ENCODE data around the gene CCNA2.
A peak's percentile ranks its signal among the peaks of the same experiment; 100 is the strongest.

The CCNA2 gene

DNA sequence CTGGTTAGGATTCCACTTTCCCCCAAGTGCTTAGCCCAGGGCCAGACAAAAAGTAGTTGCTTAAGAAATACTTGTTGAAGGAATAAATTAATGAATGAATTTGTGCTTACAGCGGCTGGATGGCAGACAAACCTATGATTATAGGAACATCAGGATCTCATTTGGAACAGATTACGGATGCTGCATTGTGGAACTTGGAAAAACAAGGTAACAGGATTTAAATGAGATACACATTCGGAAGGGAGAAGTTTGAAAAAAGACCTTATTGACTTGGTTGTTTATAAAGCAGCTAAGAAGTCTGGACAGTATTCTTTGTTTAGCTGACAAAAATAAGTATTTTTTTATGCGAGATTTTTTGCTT is 22.0 kb downstream of the CCNA2 start:
- no peak for ATAC-seq
- no peak for DNase-seq

DNA sequence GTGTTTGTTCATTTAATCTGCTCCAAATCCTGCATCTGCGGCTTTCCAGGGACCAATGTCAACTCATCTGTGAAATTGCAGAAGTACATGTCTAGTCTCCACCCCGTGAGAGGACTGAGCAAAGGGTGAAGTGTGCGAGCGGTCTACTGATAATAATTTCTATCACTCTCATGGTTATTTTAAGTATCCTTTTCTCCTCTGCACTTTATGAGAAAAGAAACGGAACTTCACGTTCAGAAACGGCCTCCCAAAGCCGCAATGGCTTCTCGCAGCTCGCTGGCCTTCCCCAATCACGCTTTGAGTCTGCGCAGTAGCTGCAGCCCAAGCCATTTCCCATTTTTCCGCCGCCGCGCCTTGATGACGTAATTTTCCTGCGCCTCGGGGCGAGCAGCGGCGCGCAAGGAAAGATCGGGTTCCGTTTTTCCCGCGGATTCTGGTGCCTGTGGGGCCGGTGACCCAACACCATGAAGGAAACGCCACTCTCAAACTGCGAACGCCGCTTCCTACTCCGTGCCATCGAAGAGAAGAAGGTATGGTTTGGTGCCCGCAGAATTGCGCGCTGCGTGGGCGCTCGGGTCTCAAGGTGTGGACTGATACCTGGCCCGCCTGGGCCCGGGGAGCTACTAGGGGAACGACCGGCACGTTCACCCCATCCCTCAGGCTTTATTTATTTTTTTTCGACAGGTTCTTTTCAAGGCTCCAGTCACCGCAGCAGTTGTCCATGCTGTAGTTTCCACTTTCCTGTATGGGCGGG is 22.5 kb downstream of the CCNA2 start, which contains the start of gene EXOSC9:
Gene EXOSC9 (plus strand): TSS at position 363 of the 754 bp plus-strand sequence. CDS start 102 bp downstream, at position 465.
- peak; percentile 77 for ATAC-seq
- DNase-seq: peak; percentile 97

DNA sequence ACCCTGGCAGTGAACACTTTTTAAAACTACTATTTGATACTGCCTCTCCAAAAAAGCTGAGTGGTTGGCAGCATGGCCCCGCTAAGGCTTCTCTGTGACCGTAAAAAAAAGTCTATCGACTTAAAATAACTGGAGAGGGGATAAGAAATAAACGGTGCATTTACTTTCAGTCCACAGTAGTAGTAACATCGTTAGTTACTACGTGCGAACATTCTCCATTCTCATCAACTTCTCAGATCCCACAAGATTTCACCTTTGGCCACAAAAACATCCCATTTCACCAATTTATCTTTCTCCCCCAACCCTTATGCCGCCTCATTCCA is 23.1 kb downstream of the CCNA2 start:
- DNase-seq (no peak), ATAC-seq (no peak)

DNA sequence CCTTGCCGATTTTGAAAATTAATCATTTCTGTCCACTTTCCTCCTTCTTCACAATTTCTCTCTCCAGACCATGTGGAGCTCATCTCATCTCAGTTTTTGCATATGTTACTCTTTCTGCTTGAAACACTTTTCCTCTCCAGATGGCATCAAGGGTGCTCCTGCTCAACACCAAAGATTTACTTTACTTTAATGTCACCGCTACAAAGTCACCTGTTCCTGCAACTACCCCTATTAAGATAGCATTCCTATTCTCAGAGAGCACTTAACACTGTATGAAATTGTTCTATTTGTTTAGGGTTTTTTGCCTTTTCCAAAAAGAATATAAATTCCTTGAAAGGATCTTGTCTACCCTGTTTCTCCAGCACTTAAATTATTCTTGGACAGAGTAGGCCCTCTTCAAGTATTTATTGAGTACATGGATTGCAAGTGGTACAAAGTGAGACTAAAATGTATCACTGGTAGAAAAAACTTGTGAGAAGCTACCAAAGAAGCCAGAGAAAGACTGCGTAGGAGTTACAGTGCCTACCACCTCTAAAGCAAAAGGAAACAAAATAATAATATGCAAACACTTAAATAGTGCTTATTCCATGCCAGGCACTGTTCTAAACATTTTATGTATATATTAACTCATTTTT is 23.7 kb downstream of the CCNA2 start:
- ATAC-seq: no peak
- no peak for DNase-seq

DNA sequence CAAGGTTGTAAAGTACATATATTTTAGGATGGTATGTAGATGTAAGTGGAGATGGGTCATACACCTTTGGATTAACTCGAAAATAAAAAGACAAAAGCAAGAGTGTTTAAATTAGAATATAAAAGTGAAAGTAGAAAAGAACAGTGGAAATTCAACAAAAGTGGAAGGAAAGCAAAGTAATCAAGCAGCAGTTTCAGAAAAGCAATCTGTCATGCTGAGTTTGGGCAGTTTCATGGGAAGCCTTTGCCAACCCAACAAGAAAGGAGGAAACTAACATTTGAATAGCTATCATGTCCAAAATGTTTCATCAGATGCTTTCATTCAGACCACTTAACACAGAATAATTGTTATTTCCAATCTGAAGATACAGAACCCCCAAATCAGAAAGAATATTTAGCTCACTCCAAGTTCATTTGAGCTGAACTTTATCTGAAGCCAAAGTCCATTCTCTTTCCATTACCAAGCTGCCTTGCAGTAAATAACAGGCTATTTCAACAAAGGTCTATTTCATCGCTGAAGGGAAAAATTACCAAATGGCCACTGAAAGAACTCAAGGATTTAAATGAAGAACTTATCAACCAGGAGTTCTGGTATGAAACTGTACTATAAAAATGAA is 24.4 kb downstream of the CCNA2 start:
- no peak for DNase-seq
- ATAC-seq: no peak

DNA sequence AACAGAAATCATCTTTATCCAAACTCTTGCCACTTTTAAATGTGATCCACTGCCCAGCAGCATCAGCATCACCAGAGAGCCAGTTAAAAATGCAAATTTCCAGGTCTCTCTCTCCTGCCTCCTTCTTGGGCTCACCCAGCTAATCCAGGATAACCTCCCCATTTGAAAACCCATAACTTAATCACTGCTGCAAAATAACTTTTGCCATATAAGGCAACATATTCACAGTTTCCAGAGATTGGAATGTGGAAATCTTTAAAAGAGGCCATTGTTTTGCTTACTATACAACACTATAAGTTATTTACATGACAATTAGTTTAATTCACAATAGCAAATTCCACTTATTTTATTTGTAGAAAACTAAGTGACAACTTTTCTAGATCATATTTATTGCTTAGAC is 27.4 kb downstream of the CCNA2 start:
- ATAC-seq: no peak
- no peak for DNase-seq

DNA sequence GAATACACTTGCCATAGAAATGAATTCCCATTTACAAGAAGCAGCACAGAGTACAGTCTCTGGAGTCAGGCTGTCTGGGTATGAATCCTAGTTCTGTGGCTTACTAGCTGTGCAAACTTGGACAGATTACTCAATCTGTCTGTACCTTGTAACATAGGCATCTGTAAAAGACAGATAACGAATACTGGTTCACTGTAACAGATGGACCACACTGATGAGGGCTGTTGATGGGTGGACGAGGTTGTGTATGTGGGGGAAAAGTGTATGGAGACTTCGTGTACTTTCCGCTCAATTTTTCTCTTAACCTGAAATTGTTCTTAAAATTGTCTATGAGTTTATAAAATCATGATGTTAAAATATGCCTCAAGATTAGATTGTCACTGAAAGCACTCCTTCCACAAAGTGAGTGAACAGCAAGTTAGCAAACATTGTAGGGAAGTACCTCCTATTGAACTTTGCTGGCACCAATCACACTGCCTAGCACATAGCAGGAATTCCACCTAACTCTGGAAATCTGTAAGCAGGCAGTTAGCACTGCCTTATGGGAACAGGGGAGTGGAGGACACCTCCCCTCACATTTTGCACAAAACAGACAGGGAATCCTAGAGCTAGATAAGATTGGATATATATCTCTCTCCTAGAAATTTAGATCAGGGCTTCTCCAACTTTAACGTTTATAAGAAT is 29.0 kb downstream of the CCNA2 start:
- no peak for ATAC-seq
- no peak for DNase-seq

DNA sequence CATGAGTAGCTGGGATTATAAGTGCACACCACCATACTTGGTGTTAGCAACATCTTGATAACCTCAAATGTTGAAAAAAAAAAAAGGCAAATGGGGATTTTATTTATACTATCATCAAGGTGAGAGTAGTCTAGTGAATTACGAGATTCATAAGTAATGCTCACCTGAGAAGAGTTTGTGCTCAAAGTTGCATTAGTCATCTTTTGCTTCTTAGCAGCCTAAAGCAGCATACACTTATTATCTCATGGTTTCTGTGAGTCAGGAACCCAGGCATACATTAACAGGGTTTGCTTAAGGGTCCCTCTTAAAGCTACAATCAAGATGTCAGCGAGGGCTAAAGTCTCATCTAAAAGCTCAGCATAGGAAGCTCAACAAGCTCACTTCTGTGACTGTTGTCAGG is 30.7 kb downstream of the CCNA2 start:
- DNase-seq (no peak), ATAC-seq (peak; percentile 20)

DNA sequence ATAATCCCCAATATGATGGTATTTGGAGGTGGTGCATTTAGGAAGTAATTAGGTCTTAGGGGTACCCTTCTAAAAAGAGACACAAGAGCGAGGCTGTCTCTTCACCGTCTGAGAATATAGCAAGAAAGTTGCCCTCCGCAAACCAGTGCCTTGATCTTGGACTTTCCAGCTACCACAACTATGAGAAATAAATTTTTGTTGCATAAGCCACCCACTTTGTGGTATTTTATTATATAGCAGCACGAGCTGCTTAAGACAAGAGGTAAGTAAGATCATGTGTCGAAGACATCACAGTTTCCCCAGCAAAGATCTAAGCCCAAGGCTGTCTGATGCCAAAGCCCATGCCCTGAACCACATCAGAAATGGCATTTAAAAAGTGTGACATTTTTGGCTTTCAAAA is 32.2 kb downstream of the CCNA2 start:
- no peak for ATAC-seq
- DNase-seq: no peak

DNA sequence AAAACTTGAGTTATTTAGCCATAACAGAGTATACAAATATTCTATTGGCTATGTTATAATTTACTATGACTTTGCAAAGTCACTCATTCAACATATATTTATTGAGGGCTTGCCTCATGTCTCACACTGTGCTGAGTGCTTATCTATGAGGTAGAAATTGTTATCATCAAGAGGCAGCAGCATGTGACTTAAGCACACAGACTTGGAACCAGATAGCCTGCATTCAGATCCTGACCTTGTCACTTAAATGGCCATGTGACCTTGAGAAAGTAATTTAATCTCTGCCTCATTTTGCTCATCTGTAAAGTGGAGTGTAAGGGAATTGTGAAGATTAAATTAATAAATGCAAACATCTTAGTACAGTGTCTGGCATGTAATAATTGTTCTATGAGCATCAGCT is 32.7 kb downstream of the CCNA2 start:
- DNase-seq: no peak

DNA sequence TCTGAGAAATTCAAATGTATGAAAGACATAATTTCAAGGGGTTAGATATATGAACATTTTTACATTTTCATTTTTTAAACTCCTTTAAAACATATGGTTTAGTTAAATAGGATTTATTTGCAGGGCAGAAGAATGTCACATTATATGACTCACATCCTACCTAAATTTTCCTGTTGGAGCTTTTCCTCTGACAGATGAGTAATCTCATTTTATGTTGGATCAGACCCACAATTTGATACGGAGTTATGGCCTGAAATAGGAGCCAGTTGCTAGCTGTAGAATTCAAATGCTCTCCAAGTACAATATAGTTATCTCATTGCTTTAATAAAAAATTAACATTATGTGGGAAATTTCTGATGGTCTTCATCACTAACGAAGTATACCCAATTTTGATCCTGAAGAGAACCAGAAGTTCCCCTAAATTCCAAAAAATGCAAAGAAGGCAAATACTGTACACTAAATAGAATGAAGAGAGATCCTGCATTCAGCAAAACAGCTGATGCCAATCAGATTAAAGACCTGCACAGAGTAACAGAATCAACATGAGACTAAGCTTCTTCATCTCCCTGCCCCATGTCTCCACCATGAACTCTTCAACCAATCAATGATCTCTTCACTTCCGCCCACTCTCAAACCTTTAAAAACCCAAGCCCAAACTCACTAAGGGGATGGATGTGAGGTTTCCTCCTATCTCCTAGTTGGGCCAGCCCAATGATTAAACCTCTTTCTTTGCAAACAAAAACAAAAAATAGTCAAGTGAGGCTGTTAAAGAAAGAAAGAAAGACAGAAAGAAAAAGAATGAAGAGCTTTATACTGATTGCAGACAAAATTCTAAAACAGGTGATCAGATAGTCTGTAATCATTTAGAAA is 33.5 kb downstream of the CCNA2 start:
- no peak for DNase-seq
- ATAC-seq: no peak

More for the DNA sequence above, 32.7 kb downstream of the CCNA2 start:
- no peak for ATAC-seq

DNA sequence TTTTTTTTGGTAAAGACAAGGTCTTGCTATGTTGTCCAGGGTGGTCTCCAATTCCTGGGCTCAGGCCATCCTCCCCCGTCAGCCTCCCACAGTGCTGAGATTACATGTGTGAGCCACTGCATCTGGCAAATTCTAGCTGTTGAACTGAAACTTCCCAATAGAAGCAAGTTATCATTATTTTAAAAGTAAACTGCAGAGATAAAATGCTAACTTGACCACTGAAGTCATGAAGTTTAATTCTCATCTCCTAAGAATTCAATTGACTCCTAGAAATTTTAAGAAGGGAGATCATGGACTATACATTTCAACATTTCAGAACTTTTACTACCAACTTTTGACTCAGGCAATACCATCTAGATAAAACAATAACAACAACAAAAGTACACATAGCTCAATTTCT is 34.2 kb downstream of the CCNA2 start:
- DNase-seq (no peak), ATAC-seq (no peak)

DNA sequence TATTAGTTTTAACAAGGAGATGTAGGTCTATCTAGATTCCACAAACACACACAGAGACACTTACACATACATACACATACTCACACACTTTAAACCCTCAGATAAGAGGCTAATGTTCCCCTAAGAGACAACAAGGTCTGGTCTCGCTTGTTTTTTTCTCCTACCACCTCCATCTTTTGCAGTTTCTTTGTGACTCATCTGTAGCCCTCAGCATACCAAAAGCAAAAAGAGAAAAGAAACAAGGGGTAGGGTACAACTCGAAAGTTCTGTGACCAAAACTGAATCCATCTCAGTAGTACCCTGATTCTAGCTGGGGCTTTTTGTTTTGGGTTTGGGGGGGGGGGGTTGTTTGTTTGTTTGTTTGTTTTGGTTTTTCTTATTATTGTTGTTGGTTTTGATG is 34.8 kb downstream of the CCNA2 start:
- DNase-seq (no peak), ATAC-seq (no peak)

DNA sequence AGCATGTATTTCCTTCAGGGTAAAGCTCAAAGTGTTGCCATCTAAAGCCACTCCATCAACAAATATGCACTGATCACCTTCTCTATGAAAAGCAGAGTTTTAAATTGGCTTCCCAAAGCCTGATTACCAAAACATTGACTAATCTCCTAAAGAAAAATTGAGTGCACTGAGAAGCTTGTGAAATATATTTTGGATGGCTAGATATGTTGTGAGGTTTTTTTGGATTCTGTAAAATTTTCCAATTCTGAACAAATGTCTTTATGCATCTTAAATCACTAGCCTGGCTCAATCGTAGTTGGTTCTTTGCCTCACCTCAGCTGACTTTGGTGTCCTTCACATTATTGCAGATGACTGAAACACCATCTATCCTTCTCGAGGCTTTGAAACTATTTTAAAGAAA is 37.5 kb downstream of the CCNA2 start:
- DNase-seq: no peak
- no peak for ATAC-seq

DNA sequence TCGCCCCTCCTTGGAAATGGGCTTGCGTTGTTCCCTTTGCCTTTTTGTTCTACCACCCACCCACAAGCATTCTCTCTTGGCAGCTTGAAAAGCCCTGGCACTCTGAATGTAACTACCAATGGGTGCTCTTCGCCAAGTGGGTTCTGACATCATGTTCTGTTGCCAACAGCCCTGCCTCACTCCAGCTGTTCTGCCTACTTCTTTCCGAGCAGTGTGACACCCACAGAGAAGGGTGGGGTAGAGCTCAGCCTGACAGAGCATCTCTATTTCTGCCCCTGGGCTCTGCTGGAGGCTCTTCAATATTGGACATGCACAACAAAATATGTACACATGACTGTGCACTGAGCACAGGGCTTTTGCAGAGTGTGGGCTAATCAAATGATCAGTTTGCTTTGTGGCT is 38.2 kb downstream of the CCNA2 start:
- no peak for DNase-seq
- ATAC-seq: peak; percentile 19

DNA sequence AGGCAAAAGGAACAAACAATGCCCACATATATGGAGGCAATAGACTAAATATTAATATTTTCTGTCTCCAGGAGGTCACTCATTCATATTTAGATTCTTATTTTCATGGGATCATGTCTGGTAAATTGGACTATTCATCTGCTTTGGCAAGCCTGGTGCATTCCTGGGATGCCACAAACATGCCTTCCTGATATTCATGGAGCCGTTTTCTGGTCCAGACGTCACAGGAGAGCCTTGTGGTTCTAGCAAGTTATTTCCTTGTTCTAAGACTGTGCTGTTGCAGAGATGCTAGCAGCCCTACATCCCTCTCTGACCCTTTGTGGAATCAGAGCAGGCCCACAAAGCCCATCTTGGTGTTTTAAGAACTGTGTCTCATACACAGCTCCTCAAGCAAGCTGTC is 38.7 kb downstream of the CCNA2 start:
- ATAC-seq (no peak), DNase-seq (no peak)

DNA sequence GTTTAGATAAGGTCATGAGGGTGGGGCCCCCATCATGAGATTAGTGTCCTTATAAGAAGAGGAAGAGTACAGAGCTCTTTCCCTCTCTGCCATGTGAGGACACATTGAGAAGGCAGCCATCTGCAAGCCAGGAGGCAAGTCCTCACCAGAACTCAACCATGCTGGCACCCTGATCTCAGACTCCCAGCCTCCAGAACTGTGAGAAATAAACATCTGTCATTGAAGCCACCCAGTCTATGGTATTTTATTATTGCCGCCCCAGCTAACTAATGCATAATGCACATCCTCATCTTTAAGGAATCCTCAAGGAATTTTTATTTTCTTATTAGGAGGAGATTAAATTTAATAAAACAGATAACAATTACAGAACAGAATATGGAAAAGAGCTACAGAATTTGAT is 39.3 kb downstream of the CCNA2 start:
- ATAC-seq (no peak), DNase-seq (no peak)

DNA sequence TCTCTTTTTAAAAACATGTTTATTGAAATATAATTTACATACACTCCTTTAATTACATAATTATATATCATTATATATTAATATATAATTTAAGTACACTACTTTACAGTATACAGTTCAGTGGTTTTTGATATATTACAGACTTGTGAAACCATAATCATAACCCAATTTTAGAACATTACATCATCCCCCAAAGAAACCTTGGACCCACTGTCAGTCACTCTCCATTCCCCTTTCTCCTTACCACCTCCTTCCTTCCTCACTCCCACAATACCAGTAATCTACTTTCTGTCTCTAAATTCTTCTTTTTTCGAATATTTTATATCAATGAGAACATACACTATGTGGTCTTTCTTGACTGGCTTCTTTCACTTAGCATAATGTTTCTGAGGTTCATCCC is 40.5 kb downstream of the CCNA2 start:
- no peak for DNase-seq
- ATAC-seq: no peak

DNA sequence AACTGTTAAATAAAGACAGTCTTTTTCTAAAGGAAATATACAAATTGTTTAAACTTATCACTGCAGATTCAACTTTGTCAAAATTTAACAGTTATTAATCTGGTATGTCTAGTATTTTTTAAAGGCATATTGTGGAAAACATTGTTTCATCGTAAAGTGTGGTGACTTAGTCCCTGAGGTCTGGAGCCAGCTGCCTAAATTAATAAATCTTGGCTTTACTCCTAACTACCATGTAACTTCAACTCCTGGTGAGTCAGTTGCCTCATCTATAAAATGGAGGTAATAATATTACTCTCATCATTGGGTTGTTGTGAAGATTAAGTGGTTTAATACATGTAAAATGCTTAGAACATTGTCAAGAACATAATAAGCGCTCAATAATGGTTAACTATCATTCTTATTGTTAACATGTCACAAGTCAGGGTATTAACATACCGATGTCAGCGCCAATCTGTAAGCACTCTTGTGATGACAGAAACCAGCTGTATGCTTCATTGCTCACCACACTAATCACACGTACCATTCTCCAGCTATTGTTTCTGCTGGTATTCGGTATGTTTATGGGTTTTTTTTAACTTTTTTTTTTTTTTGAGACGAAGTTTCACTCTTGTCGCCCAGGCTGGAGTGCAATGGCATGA is 44.6 kb downstream of the CCNA2 start:
- ATAC-seq (no peak), DNase-seq (no peak)

DNA sequence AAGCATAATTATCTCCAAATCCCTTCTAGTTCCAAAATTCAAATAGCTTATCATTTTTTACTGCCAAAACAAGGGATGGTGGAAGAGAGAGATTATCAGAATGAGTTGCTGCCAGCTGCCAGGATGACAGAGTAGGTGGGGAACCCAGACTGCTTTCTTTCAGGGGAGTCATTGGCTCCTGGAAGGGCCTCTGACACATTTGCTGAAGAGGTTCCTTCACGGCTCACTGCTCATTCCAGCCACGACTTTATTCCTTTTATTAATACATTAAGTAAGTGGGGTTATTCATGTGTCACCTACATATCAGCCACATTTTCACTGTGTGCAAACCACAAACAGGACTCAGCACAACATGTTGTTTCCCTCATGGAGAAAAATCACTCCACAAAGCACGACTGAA is 46.1 kb downstream of the CCNA2 start:
- ATAC-seq: no peak

DNA sequence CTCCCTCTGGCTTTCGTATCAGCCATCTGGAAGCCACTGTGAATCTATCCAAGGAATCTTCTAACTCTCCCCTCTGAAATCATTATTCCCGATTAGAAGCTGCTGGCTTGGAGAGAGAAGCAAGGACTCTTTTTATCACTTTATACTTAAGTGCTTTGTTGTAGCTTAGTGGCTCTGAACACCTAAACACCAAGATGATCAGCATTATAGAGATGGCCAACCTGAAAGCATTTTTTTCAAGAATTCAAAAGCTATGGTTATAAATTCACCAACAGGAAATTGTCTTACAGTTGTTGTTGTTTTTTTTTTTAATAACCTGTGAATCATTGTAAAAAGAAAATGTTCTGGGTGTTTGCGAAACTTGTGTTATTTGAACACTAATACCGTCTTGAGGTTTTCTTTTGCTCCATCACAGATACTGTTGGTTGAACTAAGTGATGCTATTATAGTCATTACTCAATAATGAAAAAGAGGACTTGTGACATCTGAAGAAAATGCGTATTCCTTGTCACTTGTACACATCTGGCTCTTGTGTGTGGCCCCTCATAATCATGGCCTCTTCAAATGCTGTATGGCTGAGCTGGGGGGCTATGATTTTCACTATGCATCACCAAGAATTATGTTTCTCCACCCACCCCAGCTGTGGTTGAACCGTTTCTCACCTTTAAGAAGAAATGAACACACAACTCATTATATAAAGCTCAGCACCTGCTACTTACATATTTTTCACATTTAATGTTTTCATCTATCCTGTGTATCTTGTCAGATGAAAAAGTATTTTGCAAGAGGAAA is 46.9 kb downstream of the CCNA2 start:
- DNase-seq (no peak), ATAC-seq (no peak)

More for the DNA sequence above, 46.1 kb downstream of the CCNA2 start:
- DNase-seq: no peak
